MV-4-11 (cell line): ENCODE results near the gene CCDC116.
"Not testable (repeated sequence)": the region's sequence is repeated elsewhere in the genome, so short reads cannot be mapped to it uniquely, and the experiment has no call there.

Source experiments
- DNase-seq: peaks from one replicate; lab custom pipeline; 2025; lab: John Stamatoyannopoulos, UW

Gene CCDC116

GRCh38 chr22:21606775-21607174, 25.8 kb upstream of the CCDC116 start:
- no peak for DNase-seq

- not testable (repeated sequence) for DNase-seq
Measured at GRCh38 chr22:21609556-21610157, 22.9 kb upstream of the CCDC116 start.

- no peak for DNase-seq
Measured at GRCh38 chr22:21611210-21611977, 21.2 kb upstream of the CCDC116 start.

- no peak for DNase-seq
Measured at GRCh38 chr22:21612858-21613257, 19.7 kb upstream of the CCDC116 start.

- no peak for DNase-seq
Measured at GRCh38 chr22:21613553-21614233, 18.9 kb upstream of the CCDC116 start.

- no peak for DNase-seq
Measured at GRCh38 chr22:21615731-21616130, 16.8 kb upstream of the CCDC116 start.

- DNase-seq, result not testable (repeated sequence)
Measured at GRCh38 chr22:21617337-21617736, 15.2 kb upstream of the CCDC116 start.

- DNase-seq, result no peak
Measured at GRCh38 chr22:21621025-21621424, 11.5 kb upstream of the CCDC116 start.

GRCh38 chr22:21622011-21622918, 10.3 kb upstream of the CCDC116 start:
- peak; percentile 82 for DNase-seq

GRCh38 chr22:21622919-21623647, 9.5 kb upstream of the CCDC116 start:
- DNase-seq, result no peak

GRCh38 chr22:21623648-21623970, 9.0 kb upstream of the CCDC116 start:
- no peak for DNase-seq

GRCh38 chr22:21624120-21624879, 8.3 kb upstream of the CCDC116 start:
- peak; percentile 19 for DNase-seq

GRCh38 chr22:21624880-21625791, 7.4 kb upstream of the CCDC116 start:
- peak; percentile 65 for DNase-seq

GRCh38 chr22:21626073-21626734, 6.4 kb upstream of the CCDC116 start:
- no peak for DNase-seq

- no peak for DNase-seq
Measured at GRCh38 chr22:21626735-21627469, 5.7 kb upstream of the CCDC116 start.

GRCh38 chr22:21628386-21629254, 3.9 kb upstream of the CCDC116 start:
- DNase-seq, result no peak
